Measurements from ENCODE around the gene DEFB131A. TPM values are rescaled to one million over a fixed set of nuclear protein-coding genes. Genes with fewer than 3 reads are reported as not detected.
"Not testable (repeated sequence)": the region's sequence is repeated elsewhere in the genome, so short reads cannot be mapped to it uniquely, and the experiment has no call there.

Gene DEFB131A
- total RNA-seq, 2 experiments from 2014 or later = not detected

GRCh38 chr4:9498468-9499040 lies 54.3 kb downstream of the DEFB131A start:
- H3K9me3 Mint-ChIP-seq; H3K4me3 Mint-ChIP-seq; H3K27ac Mint-ChIP-seq; CTCF ChIA-PET; POLR2A ChIA-PET; DNase-seq; H3K4me1 Mint-ChIP-seq (ENCODE audit: low read depth); H3K36me3 Mint-ChIP-seq: not testable (repeated sequence)
- H3K27me3 Mint-ChIP-seq = peaks cover 14% of the 10 kb centered on the region
- intact Hi-C loops (cut with micrococcal nuclease) = loop anchor here (10.0 kb wide), 1 partner anchor 516 kb away; no protein-coding TSS in a partner anchor

- POLR2A ChIA-PET; H3K27ac Mint-ChIP-seq; H3K27me3 Mint-ChIP-seq; H3K4me3 Mint-ChIP-seq; DNase-seq; H3K36me3 Mint-ChIP-seq; H3K9me3 Mint-ChIP-seq; H3K4me1 Mint-ChIP-seq (ENCODE audit: low read depth); CTCF ChIA-PET: not testable (repeated sequence)
- intact Hi-C loops (cut with micrococcal nuclease) = loop anchor here (10.0 kb wide), 1 partner anchor 515 kb away; no protein-coding TSS in a partner anchor
Measured at GRCh38 chr4:9499974-9500487, 55.8 kb downstream of the DEFB131A start.

Other genes with a start within 250 kb of the DEFB131A start
- not detected for gene USP17L10, start 233.8 kb upstream of the DEFB131A start, total RNA-seq
- not detected for gene USP17L11, start 229.0 kb upstream of the DEFB131A start, total RNA-seq
- gene USP17L12, start 224.3 kb upstream of the DEFB131A start, total RNA-seq = not detected
- not detected for gene USP17L13, start 219.5 kb upstream of the DEFB131A start, total RNA-seq
- gene USP17L15, start 210.0 kb upstream of the DEFB131A start, total RNA-seq = not detected
- gene USP17L17, start 200.5 kb upstream of the DEFB131A start, total RNA-seq = not detected
- gene USP17L18, start 195.8 kb upstream of the DEFB131A start, total RNA-seq = not detected
- not detected for gene USP17L19, start 191.0 kb upstream of the DEFB131A start, total RNA-seq
- not detected for gene USP17L20, start 186.3 kb upstream of the DEFB131A start, total RNA-seq
- gene USP17L21, start 181.5 kb upstream of the DEFB131A start, total RNA-seq = not detected
- gene USP17L22, start 176.8 kb upstream of the DEFB131A start, total RNA-seq = not detected
- gene USP17L24, start 119.2 kb upstream of the DEFB131A start, total RNA-seq = not detected
- not detected for gene USP17L25, start 114.5 kb upstream of the DEFB131A start, total RNA-seq
- not detected for gene USP17L26, start 109.8 kb upstream of the DEFB131A start, total RNA-seq
- gene USP17L5, start 105.0 kb upstream of the DEFB131A start, total RNA-seq = not detected
- gene USP17L27, start 100.3 kb upstream of the DEFB131A start, total RNA-seq = not detected
- gene USP17L28, start 95.5 kb upstream of the DEFB131A start, total RNA-seq = not detected
- not detected for gene USP17L29, start 90.8 kb upstream of the DEFB131A start, total RNA-seq
- not detected for gene USP17L30, start 81.3 kb upstream of the DEFB131A start, total RNA-seq

Measured in activated CD4-positive, alpha-beta memory T cell treated with anti-CD3 and anti-CD28 coated beads for 36 hours (primary cell).